GM15510 (cell line): ENCODE results near the gene SEC14L1.

Source experiments
- POLR2A ChIP-seq: IDR thresholded peaks from 3 replicates; pipeline ENCODE4 v1.6.1; 2011; ENCODE audit warnings: borderline replicate concordance; ENCODE audit not compliant: insufficient read length; ENCODE audit errors: extremely low read depth

Gene SEC14L1

DNA sequence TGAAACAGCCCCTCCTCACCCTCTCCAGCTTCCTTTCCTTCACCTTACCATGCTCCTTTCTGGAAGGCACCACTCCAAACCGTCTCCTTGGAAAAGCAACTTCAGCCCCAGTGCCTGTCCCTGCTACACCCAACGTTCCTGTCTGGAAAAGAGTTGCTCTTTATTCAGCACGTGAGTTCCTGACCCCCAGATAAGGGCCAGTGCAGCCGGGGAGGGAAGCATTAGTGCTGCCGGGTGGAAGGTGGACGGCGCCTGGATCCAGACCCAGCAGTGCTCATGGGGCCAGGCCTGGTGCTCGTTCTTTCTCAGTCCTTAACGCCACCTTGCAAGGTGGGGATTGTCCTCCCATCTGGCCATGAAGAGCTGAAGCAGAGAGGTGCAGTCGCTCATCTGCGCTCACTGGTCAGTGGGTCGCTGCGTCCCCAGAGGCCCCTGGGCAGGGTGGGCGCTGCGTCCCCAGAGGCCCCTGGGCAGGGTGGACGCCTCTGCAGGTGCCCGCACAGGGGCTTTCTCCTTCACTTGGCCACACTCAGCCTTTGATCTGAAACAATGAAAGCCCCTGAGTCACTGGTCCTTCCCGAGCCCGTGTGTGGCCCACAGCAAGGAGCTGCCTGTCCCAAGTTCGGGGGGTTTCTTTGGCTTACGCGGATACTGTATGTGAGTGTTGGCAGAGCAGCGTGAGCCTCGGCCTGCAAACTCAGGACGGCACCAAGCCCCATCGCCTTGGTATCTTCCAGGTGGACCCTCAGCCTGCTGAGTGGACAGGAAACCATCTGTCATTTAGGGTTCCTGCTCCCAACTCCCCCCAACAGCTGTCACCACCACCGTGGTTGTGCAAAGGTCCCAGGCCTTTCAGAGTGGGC is 117.1 kb downstream of the SEC14L1 start:
- TF ChIP-seq POLR2A = no peak

DNA sequence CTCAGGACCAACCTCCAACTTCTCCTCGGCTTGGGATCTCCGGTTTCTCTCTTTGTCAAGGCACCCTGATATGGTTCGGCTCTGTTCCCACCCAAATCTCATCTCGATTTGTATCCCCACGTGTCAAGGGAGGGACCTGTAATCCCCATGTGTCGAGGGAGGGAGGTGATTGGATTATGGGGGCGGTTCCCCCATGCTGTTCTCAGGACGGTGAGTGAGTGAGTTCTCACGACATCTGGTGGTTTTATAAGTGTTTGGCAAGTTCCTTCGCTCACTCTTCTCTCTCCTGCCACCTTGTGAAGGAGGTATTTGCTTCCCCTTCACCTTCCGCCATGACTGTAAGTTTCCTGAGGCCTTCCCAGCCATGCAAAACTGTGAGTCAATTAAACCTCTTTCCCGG is 117.9 kb downstream of the SEC14L1 start:
- no peak for TF ChIP-seq POLR2A

DNA sequence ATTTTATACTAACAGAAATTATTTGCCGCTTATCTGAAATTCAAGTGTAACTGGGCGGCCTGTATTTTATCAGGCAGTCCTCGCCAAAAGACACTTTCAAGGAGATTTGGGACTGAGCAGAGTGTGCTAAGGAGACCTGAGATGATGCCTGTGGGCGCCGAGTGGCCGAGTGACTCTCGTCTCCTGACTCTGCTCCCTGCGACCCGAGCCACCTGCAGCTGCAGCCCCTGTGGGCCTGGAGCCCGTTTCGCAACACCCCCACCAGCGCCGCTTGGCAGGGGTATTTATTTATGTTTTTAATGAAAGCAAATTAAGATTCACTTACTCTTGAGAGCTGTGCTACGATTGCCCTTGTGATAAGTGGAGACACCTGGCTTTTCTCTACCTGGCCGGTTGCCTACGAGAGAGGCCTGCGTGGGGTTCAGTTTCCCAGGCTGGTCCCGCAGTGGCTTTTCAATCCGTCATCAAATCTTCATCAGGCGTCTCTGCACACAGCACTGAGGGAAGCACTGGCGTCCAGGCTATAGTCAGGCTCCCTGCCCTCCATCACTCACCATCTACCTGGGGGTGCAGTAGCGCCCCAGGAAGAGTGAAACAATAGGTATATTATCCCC is 124.0 kb downstream of the SEC14L1 start:
- no peak for TF ChIP-seq POLR2A

DNA sequence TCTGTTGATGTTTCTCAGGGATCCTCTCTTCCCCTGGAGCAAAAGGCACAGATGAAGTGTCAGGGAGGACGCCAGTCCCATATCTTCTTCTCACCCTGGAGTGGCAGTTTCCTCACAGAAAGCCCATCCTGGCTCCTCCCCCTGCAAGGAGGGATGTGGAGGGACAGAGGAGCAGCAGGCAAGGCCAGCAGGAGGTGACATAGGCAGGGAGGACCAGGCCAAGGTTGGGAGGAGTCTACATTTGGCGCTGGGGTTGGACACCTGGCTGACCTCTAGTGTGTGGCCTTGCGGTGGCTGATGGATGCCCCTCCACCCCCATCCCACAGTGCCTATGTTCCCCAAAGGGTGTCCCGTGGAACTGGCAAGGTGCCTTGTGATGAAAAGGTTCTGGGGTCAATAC is 125.4 kb downstream of the SEC14L1 start:
- no peak for TF ChIP-seq POLR2A
